CD4-positive, alpha-beta T cell treated with Interleukin-10 for 1 hour (primary cell): ENCODE data around the gene CASP4.
"Not testable (repeated sequence)": the region's sequence is repeated elsewhere in the genome, so short reads cannot be mapped to it uniquely, and the experiment has no call there.

ENCODE experiments used
- DNase-seq: peaks from one replicate; pipeline ENCODE4 v3.0.0-alpha.2; 2020

CASP4 gene

GRCh38 chr11:104968355-104968855 is at the start of gene CASP4:
TSS of gene CASP4 (minus strand) at chr11:104968574. CDS start at chr11:104968525, 49 bp downstream.
- DNase-seq = peak; percentile 67

DNA sequence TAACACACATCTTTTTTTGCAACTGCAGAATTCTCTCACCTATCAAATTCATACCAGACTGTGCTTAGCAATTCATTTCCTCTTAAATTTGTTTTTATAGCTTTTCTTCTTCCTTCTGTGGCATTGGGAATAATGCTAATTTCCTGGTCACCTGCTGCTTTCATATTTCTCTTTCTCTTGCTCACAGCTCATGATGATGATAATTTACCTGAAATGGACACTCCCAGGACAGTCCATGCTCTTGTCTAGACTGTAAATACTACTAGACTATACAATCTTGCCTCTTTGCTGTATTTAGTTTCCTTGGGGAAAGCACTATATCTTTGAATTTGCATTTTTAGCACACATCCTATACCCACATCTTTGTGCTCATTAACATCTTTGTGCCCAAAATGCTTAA is 39.1 kb upstream of the CASP4 start:
- no peak for DNase-seq

DNA sequence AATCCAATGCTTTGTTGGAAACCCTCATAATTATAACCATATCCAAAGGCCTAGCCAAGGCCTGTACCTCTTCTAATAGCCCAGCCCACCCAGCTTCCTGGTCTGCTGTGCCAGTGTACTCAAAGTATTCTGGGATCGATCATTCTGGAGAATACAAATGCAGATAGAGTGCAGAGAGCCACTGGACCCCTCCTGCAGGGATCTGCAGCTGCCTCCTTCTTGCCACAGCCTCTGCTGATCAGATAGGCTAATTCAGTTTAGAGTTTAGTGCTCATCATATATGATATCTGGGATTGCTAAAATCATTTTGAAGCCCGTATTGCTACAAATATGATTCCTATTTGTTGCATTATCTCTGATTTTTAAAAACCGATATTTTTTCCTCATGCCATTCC is 37.1 kb upstream of the CASP4 start:
- DNase-seq = no peak

- DNase-seq = no peak
These were observed 35.6 kb upstream of the CASP4 start for GRCh38 chr11:105004021-105004420.

DNA sequence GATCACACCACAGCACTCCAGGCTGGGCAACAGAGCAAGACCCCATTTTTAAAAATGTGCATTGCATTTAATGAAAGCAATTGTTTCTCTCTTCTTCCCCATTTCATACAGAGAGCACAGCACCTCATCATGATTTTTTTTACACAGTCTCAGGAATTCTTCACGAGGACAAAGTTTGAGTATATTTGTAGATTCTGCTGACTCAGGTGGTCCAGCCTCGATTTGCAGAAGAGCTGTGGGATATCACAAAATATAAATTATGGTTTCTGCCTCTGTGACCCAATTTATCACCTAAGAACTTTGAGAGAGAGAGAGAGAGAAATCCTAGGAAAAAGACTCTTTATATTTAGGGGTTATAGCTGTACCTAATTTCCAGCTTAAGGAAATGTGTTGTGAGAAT is 34.8 kb upstream of the CASP4 start:
- no peak for DNase-seq

DNA sequence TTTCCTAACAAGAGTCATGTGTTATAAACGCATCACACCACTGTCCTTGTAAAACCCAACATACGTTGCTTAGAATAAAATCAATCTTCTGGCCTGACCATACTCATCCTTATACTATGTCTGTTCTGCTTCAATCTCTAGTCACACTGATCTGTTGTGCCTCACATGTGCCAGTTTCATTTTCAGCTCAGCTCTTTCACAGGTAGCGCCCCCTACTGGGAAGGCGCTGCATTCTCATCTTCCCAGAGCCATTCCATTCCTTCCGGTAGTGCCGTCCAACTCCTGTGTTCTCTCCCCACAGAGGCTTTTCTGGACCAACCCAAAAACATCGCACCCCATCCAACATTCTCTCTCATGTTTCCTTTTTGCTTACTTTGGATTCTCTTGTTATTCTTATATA is 32.4 kb upstream of the CASP4 start:
- DNase-seq = peak; percentile 73

- DNase-seq = peak; percentile 27
These were observed 31.8 kb upstream of the CASP4 start for GRCh38 chr11:105000167-105000566.

DNA sequence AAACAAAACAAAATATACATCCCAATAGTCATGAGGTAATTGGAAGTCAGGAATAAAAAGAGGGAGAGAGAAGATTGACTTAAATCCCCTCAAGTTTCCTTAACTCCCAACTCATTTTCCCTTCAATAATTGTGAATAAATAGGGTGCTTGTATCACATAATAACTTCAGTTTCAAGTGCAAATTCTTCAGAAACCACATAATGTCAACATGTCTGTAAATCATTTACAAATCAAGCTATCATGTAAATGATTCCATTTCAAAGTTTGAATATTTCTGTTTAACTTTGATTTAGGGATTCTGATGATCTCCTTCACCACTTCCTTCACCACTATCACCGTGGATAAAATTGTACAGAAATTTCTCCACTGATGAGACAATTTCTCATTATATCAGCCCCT is 31.3 kb upstream of the CASP4 start:
- no peak for DNase-seq

- no peak for DNase-seq
These were observed 28.9 kb upstream of the CASP4 start for GRCh38 chr11:104997288-104997687.

GRCh38 chr11:104995001-104995408 is 26.6 kb upstream of the CASP4 start:
- DNase-seq = no peak

GRCh38 chr11:104992781-104993180 is 24.4 kb upstream of the CASP4 start:
- no peak for DNase-seq

- DNase-seq = no peak
These were observed 23.6 kb upstream of the CASP4 start for GRCh38 chr11:104991994-104992393.

DNA sequence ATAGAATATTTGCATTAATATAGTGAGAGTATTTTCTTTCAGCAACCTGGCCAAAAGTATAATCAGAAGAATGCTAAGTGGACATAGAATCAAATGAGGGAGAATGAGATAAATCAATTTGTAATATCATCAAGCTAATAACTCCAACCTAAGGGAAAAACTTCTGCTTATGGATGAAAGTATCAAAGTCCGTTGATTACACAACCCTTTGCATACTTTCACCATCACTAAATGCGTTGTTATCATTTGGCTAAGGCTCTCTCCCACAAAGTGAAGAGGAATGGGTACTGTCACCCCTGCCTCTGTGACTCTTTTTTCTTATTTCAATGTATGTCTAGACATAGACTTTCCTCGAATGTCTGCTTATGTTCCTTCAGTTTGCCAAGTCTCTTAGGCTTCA is 16.4 kb upstream of the CASP4 start:
- no peak for DNase-seq

DNA sequence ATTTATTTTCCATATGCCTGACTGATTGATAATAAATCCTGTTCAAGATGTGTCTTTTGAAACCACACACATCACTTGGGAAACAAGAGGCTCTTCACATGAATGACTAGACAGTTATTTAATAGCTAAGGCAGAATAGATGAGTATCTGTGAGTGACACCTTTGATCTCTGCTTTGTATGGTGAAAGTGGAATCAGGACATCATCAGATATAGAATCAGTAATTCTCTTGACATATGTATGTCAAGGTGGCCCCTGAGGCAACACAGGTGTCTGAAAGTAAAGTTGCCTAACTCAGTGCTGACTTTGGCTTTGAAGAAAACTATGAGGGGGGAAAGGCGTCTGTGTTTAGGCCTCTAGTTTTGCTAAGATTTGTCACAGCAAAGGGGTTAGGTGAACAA is 11.5 kb upstream of the CASP4 start:
- no peak for DNase-seq

GRCh38 chr11:104973616-104974015 is 5.2 kb upstream of the CASP4 start:
- DNase-seq = no peak

DNA sequence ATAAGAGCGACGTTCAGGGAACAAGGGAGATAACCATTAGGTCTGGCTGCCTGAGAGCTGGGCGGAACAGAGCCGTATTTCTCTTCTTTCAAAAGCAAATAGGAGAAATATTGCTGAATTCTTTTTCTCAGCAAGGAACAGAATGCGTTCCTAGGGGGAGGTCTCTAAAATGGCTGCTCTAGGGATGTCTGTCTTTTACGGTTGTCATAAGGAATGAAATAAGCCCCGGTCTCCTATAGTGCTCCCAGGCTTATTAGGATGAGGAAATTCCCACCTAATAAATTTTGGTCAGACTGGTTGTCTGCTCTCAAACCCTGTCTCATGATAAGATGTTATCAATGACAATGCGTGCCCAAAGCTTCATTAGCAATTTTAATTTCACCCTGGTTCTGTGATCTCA is 4.5 kb upstream of the CASP4 start:
- DNase-seq = not testable (repeated sequence)

DNA sequence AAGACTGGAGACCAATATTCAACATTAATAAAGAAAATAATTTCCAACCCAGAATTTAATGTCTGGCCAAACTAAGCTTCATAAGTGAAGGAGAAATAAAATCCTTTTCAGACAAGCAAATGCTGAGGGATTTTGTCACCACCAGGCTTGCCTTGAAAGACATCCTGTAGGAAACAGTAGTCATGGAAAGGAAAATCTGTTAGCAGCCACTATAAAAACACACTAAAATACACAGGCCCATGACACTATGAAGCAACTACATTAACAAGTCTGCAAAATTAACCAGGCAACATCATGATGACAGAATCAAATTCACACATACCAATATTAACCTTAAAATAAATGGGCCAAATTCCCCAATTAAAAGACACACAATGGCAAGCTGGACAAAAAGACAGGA is 2.4 kb upstream of the CASP4 start:
- DNase-seq = no peak

GRCh38 chr11:104968856-104969776 is 742 bp upstream of the CASP4 start:
- no peak for DNase-seq

DNA sequence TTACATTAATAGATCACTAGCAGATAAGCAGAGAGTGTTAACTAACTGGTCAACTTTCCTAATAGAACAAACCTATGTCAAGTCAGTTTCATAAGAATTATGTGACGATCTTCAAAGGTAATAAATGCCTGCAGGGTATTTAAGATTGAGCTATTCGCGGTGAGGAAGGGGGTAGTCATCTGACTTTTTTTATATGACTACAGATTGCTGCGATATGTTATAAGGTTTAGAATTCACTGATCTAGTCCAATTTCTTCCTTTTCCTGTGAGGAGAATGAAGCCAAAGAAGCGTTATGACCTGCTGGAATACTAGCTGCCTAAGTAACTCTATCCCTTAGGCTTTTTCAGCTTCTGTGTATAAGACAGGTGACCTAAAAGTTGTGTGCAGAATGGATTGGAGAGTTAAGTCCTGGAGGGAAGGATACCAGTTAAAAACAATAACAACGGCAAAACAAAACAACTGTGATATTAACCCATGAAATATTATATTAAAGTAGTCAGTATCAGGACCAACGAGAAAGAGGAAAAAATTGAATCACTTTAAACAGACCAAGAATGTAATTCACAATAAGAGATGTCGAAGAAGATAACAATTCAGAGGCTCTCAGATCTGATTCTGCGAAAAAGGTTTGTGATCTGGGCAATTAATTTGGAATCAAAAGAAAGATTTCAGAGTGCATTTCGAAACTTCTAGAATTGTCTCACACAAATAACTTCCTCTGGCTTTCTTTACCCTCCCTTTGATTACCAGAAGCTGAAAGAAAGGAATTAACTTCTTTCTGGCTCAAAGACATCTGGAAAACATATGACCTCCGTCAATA is 630 bp downstream of the CASP4 start:
- DNase-seq = peak; percentile 7

GRCh38 chr11:104965735-104966134 is 2.6 kb downstream of the CASP4 start:
- no peak for DNase-seq

- no peak for DNase-seq
These were observed 4.1 kb downstream of the CASP4 start for GRCh38 chr11:104964247-104964646.

DNA sequence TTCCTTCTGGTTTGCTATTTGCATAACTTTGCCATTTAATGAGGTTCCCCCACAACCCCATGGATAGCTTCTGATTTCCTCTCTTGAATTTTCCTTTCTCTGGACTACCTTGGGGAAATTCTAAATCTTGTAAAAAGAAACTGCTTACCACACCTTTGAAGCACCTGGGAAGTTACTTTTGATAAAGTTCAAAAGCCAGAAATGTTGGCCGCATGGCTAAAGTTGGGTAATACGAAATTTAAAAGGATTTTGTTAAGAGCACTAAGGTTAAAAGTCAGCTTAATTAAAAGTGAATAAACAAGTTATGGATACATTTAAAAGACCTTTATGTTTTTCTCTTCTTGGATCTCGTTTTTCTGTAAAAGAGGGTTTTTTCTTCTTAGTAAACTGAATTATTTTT is 5.5 kb downstream of the CASP4 start:
- no peak for DNase-seq

- no peak for DNase-seq
These were observed 11.1 kb downstream of the CASP4 start for GRCh38 chr11:104957280-104957679.

DNA sequence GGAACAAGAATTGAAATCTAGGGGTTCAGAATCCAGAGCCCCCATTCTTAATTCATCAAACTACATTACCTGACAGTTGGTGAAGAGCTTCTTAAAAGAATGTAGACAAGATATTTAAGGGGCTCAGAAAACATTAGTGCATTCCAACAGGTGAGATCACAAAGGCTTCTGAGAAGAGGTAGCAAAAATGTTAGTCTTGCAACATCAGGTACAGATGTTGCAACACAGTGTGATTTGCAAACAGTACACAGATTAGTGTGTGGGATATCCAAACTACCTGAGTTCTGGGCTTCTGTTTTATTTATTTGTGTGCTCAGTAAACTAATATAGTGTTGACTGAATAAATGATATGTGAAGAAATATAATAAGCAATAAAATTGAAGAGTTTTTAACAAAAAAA is 11.8 kb downstream of the CASP4 start:
- no peak for DNase-seq
